ENCODE measurements around the gene RNF214. TPM values are rescaled to one million over a fixed set of nuclear protein-coding genes. Genes with fewer than 3 reads are reported as not detected.

Gene RNF214
- total RNA-seq, 1 donor from 2014 or later: 14.8 TPM

DNA sequence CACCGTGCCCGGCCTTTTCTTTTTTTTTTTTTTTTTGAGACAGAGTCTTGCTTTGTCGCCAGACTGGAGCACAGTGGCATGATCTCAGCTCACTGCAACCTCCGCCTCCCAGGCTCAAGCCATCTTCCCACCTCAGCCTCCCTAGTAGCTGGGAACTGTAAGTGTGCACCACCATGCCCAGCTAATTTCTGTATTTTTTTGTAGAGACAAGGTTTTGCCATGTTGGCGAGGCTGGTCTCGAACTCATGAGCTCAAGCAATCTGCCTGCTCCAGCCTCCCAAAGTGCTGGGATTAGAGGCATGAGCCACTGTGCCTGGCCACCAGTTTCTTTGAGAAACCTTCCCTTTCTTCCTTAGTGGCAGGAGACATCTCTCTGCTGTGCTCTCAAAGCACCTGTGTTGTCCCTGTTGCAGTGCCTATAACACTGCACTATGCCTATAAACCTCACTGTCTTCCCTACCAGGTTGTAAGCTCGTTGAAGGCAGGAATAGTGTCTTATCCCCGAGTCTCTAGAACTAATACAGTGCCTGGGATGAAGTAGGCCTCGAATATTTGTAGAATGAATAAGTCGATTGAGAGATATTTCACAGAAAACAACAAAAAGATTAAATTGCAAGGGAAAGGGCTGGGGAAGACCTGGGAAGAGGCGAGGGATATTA lies 19.6 kb upstream of the RNF214 start:
- DNase-seq (ENCODE audit: low read depth): no peak

DNA sequence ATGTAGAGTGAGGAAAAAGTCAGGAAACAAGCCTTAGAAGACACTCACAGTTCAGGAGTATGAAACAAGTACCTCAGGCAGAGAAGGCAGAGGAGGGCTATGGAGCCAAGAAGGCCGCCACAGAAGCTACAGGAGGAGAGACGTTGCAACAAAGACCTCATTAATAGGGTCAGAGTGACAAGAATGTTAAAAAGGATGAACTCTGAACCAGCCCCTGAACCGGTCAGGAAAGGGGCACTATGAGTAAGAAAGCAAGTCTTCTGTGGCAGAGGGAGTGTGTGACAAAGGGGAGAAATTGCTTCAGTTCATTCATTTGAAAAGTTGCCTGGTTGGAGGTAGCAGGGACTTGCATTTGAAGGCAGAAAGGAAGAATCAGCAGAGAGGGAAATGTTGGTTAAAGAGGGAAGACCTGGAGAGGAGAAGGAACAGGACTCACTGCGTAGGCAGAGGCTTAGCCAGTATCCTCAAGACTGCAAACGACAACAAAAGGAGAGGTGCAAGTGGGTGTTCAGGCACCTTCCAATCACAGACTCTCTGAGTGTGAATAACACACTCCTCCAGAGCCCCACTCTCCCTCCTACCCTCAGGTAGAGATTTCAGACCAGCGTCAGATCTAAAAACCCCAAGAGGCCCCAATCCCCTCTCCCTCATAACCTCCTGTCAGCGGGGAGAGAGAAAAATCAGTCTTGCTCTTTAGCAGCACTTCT lies 17.9 kb upstream of the RNF214 start:
- no peak for DNase-seq (ENCODE audit: low read depth)

DNA sequence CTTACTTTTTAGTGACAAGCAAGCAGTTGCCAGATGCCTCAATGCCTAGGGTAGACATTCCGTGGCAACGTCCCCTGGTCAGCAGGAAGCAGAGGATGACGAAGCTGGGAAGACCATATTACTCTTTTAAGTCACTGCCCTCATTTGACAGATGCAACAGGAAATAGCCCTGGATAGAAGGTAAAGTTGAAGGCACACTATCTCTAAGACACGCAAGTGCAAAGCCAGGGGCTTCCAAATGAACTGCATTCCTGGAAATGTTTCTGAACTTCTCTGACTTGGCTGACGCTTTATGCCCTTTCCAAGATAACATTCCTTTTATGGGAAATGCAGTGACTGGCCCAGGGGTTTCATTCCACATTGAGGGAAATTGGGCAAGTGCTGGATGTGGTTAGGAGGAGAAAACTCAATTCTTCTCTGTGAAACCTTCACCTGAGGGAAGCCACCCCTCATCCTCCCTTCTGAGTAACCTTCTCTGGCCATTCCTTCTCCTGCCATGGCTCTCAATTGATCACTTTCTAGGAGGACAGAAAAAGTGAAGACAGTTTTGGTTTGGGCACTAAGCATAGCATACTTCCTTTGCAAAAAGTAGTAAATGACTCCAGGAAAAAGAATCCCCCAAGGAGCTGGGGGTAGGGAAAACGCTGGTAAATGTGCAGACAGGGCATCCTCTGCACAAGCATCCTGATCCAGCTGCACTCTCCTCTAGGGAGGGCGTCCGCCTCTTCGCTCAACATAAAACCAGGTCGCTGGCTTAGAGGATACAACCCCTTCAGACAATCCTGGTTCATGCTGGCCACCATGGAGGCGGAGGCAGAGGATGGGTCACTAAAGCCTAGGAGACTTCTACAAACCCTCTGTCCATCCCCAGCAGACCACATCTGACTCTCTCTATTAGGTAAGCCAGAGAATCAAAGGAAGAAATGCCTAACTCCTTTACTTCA lies 15.1 kb upstream of the RNF214 start:
- DNase-seq (ENCODE audit: low read depth): no peak

DNA sequence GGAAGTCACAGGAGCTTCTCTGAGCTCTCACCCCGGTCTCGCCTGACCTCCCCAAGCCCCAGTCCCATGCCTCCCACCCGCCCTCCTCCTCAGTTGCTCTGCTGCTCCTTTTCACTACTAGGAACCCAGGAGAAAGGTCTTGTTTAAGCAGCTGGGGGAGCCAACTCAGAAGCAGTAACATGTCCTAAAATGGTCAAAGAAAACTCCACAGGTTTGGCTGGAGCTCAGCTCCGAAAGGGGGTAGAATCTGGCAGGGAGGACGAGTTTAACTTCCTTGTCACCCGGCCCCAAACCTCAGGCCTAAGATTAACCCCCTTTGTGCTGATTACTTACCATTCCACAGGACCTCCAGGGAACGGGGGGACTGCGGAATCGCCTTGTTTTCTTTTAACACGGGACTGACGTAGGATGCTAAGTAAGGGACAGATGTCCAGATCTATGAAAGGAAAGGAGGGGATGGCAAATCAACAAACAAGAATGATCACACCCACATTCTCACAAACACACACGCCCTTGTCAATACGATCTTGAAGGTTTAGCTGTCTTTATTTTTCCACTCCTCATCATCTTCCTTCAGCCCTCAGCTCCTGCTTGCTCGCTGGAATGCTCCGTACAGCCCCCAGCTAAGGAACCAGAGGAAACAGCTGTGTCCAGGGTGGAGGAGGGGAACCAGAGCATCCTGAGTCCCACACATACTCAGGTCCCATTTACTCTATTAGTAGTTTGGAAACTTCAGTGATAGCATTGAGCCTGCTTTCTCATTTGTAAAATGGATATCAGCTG lies 14.1 kb upstream of the RNF214 start:
- peak; percentile 68 for DNase-seq (ENCODE audit: low read depth)

DNA sequence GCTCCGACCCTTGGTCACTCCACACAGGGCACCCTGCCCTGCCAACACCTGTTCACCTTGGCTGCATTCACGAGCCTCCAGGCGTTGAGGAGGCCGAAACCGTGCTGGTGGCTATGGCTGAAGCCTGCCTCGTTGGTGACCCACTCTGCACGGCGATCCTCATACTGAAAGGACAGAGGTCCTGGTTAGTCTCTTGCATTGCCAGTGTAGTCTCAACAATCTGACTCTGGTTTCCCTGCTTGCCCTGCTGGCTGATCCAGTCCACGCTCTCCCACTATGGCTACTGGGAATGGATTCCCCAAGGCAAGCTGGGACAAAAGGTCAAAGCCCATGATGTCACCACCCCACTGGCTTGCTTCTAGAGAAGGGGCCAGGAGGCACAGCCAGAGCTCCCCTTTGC lies 13.5 kb upstream of the RNF214 start:
- no peak for DNase-seq (ENCODE audit: low read depth)

DNA sequence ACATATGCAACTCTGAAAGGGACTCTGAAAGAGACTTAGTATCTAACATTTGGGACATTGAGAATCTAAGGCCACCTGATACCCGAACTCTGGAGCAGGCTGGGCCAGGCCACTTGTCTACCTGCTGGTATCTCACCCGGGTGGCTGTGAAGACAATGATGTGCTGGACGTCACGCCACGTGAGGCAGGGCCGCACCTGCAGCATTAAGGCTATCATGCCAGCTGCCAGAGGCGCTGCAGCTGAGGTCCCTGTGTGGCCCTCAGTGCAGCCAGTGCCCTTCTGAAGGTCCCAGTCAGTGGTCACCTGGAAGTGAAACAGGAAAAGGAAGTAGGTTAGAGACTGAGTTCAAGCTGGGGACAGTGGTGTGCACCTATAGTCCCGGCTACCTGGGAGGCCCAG lies 13.0 kb upstream of the RNF214 start:
- DNase-seq (ENCODE audit: low read depth): no peak

DNA sequence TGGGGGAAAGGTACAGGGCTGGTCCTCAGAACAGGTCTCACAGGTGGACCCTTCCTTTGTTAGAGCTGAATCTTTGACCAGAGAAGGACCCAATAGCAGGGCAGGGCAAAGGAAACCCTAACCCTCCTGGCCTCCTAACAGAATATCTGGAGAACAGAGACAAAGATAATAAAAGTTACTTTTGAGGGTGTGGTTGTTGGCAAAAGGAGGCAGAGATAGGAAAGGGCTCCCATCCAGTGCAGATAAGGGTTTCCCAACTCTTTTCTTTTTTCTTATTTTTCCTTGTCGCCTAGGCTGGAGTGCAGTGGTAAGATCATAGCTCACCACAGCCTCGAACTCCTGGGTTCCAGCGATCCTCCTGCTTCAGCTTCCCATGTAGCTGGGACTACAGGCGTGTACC lies 12.5 kb upstream of the RNF214 start:
- DNase-seq (ENCODE audit: low read depth): no peak

DNA sequence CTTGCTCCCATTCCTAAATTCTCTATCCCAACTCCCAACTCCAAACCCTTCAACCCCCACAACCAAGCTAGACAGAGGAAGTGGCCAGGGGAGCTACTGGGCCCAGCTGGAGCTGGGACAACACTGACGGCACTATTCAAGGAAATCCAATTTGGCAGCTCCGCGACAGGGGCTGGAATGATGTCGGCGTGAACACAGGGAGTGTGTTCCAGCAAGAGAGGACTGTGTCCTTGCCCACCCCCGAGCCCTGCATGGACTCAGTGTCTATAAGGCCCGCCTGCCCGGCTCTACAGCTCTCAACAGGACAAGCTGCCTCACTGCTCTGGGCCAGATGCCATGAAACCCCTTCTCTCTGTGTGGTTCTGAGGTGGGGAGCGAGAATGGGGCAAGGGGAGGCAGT lies 11.9 kb upstream of the RNF214 start:
- no peak for DNase-seq (ENCODE audit: low read depth)

DNA sequence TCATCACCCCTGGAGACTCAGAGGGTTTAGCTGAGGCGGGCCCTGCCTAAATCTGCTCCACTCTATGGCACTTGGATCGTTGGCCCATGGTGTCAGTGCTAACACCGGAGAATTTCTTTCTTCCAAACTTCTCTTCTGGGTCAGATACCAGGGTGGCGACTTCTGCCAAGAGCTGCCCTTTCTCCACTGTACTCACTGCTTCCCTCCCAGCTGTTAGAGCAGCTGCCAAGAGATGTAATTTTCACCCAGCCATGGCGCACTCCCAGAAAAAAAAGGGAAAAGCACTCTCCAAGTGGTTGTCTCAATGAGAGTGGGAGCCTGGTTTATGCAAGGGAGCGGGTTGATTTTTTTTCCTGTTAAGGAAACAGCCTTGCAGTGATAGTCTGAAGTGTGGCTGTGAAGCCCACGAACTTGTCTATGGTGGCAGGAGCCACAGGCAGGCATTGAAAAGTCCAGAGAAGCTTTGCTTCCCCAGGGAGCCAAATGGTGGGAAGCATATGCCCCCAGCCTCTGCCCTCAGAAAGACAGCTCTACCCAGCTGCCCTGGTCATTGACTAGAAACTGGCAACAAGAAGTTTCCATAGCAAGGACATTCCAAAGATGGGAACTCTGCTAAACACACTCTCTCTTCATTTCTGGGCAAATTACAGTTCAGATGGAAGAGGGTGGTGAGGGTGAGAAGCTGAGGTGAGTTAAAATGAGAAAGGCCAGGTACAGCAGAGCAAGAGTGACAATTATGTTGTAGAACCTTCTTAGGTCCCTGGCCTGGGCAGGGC lies 11.3 kb upstream of the RNF214 start:
- peak; percentile 93 for DNase-seq (ENCODE audit: low read depth)

DNA sequence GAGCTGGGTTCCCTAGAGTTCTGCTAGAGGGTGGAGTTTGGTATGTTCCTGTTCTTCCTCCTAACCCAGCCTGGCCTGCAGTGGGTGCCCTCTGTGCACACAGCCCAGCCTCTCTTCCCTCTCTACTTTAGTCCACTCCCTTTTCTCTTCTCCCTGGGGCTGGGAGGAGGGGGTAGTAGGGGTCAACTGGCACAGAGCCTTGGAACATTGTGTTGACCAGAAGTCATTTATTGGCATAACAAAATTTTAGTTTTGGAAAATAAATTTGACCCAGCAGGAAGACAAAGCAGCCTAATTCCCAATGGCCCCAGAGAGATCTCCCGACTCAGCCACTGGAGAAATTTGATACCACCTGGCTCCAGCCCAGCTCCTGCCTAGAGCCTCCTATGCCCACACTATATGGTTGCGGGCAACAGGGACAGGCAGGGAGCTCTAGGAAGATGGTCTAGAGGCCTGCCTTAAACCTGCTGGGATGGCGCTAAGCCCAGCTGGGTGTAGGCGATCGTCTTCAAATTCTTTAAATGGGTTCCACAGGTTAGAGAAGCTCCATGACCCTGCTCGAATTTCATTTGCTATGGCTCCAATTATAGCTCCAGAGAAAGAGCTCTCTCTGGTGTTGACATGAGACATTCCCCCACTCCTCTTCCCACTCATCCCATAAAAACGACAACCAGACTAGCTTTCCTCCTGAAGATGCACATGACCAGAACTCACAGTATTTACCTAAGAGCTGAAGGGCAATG lies 10.5 kb upstream of the RNF214 start:
- DNase-seq (ENCODE audit: low read depth): peak; percentile 95

DNA sequence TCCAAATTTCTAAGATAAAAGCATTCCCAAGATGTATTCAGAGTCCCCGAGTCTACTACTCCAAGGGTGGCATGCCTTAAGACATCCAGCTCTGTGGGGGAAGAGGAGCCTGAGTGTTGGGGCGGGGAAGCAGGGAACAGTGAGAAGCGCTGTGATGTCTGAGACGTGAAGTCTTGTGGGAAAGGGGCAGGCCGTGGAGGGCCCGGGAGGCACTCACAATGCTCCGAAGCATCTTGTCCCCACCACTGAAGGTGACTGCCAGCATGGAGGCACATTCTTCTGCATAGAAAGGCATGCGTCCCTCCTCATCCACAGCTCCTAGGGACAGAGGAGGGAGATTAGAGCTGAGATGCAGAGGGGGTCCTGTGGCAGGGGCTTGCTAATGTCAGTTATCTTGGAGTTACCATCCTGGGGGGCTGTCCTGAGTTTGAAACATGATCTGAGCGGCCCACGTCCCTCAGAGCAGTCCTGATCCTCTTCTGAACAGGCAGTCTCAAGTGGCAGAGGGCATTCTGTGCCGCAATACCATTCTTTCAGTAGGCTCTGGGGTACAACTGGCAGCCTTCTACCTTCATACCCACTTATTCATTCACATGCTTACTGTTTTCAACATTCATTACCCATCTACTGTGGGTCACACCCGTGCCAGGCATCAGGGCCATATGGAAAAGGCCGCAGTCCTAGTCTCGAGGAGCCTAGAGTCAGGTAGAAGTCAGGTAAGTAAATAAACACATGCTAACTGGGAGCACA lies 9.3 kb upstream of the RNF214 start:
- DNase-seq (ENCODE audit: low read depth): no peak

DNA sequence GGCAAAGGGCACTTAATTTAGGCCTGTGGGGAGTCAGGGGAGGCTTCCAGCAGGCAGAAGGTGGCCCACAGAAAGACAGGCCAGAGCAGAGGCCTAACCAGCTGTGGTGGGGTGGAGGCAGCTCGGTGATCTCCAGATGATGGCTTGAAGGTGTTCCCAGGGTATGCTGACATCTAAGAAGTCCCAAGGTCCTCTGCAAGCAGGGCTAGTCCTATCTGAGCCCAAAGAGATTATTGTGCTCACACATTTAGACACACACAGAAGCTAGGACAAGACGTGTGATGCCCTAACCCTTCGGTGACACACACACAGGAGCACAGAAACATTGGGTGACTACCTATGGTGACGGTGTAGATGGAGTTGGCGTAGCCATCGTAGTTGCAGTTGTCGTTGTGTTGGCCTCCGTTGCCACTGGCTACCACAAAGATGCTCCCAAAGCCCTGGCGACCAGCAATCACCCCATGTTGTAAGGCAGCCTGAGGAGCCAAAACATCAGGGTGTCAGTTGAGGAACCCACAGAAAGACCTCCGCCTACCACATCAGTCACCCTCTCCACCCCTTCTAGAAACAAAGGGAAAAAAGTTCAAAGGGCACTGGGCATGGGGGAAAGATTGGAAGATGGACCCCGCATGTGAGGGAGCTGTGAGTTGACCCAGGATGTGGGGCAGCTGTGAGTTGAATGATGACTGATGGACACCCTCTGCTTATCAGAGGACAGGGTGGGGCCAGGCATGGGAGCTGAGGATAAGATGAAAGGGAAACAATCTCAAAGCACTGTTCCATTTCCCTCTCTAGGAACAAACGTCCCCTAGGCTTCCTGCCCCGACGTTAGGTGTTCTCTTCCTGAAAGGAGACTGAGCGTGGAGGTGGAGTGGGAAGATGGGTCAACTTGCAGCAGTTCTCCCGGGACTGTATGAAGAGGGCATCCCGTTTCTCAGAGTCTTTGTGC lies 8.5 kb upstream of the RNF214 start:
- no peak for DNase-seq (ENCODE audit: low read depth)

DNA sequence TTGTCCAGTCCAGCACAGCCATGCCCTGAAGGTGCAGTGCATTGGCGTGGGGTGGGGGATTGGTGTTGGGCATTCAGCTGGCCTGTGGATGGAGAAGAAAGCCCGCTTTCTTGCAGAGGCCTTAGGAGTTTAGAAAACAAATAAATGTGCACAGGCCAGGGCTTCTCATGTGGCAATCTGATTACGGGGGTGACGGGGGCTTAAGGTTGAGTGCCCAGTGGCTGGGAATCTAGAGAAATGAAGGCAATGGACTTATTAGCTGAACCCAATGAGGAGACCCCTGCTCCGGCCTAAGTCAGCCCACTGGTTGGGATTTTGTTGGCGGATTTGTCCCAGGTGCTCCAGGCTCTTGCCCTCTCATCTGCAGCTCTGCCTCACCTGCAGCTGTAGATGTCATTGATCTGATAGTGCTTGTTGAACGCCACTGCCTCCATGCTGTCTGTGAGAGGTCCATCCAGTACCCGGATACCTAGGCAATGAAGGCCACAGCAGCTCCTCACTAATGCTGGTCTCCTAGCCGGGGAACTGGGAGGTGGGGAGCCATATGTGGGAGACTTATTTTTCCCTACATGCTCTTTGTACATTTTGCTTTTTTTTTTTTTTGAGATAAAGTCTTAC lies 6.8 kb upstream of the RNF214 start:
- DNase-seq (ENCODE audit: low read depth): no peak

DNA sequence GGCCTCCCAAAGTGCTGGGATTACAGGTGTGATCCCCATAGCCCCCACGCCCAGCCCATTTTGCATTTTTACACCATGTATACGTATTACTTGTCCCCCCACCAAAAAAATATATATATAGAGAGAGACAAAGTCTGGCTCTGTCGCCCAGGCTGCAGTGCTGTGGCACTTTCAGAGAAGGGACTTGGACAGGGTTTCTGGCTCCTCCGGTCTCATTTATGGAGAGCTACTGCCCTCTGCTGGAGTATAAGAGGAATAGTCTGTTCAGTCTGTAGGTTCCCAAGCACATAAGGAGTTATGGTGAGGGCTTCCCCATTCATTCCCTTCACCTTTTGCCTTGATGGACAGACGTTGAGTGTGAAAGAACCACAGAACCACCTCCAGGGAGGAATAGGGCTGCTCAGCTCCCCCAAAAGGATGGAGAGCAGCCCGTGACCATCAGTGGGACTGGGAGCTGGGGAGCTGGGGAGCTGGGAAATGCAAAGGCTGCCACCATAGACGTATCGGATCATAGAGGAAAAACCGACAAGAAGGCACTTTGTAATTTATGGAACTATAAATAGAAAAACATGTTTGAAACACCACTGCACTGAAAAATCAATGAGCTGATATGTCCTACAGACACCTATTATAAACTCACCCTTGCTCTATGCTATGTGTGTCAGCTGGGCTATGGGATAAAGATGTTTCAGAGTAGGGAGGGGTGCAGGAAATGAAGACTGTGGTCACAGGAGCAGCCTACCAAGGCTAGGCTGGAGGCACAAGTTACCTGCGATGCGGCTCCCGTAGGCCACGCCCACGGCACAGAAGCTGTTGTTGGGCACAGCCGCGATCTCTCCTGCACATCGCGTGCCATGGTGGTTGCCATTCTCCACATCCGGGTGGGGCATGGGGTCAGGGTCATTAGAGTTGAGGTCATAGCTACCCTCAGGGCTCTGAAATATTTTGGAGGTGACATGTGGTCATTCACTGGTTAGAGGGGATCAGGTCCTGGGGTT lies 5.8 kb upstream of the RNF214 start:
- DNase-seq (ENCODE audit: low read depth): peak; percentile 83

DNA sequence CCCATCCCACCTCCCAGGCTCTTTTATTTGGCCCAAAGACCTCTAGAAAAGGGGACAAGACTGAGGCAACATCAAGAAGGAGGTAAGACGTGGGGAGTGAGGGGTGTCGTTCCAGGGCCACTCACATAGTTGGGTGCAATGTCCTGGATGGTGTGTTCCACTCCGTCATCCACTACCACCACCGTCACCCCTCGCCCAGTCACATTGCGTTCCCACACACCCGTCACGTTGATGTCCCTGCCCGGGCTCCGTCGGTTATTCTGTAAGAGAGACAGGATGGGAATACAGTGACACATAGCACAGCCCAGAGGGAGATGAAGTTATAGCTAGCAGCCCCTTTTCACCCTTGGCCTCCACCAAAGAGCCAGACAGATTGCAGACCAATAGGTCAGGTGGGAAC lies 4.4 kb upstream of the RNF214 start:
- DNase-seq (ENCODE audit: low read depth): no peak

DNA sequence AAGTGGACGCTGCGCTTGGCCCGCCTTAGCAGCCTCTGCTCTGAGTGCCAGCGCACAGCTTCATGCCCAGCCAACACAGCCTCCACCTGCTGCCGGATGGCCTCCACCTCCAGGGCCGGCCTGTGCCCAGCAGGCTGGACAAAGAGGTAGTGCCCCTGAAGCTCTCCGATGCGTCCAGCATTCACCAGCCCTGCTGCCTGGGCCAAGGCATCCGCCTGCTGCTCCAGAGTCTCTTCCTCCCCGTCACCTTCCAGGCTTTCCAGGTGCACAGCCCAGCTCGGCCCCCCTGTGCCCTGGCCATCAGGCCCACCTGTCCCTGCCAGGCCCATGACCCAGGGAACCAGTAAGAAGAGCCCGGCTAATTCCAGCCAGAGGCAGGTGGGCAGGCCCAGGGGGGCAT lies 3.1 kb upstream of the RNF214 start:
- DNase-seq (ENCODE audit: low read depth): no peak
